ENCODE data around the gene OR10S1.

Gene OR10S1

DNA sequence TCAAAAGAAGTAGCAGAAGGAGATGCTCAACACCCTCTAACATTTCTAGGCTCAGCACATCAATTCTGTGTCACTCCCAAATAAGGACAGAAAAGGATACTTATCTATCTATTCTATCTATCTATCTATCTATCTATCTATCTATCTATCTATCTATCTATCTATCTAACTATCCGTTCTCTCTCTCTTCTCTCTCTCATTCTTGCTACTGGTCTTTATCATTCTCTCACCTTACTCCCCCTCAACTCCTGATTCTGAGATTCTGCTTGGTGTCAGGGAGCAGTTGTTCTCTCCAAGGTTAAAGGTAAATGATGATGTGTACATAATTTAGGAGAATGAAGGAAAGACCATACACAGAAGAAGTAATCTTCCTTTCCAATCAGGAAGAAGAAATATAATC lies 17.5 kb upstream of the OR10S1 start, which contains the start of gene OR10G6:
Gene OR10G6, minus strand, starts transcription at position 43 of the 400 bp plus-strand sequence. Its CDS starts 0 bp downstream, at position 43.
- Histone ChIP-seq H3K79me2 (ENCODE audit: control insufficient read depth, low read length) (no peaks in the 10 kb centered on the region), H3K9me2 (replicated peaks; ENCODE audit: control insufficient read depth, low read length) (no peaks in the 10 kb centered on the region), H3K4me1 (ENCODE audit: control insufficient read depth, low read length) (no peaks in the 10 kb centered on the region), H3K36me3 (ENCODE audit: control insufficient read depth, low read length) (no peaks in the 10 kb centered on the region), H3F3A (ENCODE audit: control insufficient read depth, insufficient read depth) (no peaks in the 10 kb centered on the region), H3K27me3 (ENCODE audit: control insufficient read depth, low read length) (0 out of 2 replicates have a peak, but pooled peaks cover 3% of the 10 kb centered on the region), H3K4me2 (ENCODE audit: low read length) (no peak within 1 kb of the TSS), H3K4me3 (ENCODE audit: low read length) (no peak within 1 kb of the TSS), H3K27ac (ENCODE audit: low read depth, low read length) (no peak within 1 kb of the TSS), H3K9me3 (ENCODE audit: control insufficient read depth, insufficient read depth, low read length) (no peaks in the 10 kb centered on the region), H4K20me1 (ENCODE audit: control insufficient read depth, insufficient read depth, low read depth, low read length) (no peaks in the 10 kb centered on the region)
- no peak for TF ChIP-seq EZH2phosphoT487 (IDR thresholded peaks at IDR 0.05; ENCODE audit: borderline replicate concordance, low read length)
- TF ChIP-seq, protein P1, sequence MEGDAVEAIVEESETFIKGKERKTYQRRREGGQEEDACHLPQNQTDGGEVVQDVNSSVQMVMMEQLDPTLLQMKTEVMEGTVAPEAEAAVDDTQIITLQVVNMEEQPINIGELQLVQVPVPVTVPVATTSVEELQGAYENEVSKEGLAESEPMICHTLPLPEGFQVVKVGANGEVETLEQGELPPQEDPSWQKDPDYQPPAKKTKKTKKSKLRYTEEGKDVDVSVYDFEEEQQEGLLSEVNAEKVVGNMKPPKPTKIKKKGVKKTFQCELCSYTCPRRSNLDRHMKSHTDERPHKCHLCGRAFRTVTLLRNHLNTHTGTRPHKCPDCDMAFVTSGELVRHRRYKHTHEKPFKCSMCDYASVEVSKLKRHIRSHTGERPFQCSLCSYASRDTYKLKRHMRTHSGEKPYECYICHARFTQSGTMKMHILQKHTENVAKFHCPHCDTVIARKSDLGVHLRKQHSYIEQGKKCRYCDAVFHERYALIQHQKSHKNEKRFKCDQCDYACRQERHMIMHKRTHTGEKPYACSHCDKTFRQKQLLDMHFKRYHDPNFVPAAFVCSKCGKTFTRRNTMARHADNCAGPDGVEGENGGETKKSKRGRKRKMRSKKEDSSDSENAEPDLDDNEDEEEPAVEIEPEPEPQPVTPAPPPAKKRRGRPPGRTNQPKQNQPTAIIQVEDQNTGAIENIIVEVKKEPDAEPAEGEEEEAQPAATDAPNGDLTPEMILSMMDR (IDR thresholded peaks at IDR 0.05; ENCODE audit: low read depth, low read length, poor library complexity, severe bottlenecking), result no peak

DNA sequence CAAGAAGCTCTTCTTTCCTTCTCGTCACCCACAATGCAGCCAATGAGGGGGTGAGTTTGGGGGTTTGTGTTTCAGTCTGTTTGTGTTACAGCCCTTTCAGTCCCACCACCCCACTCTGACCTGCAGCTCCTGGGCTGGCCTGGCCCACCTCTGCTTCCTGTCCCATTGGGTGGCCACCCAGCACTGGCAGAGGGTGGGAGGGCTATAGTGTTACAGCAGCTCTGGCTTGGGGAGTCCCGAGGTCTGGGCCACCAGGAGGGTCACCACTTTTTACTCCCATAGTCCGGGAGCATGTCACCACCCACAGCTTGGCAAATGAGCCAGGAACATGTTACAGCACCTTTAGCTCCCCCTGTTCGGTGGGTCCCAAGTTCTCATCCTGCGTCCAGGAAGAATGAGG lies 1.7 kb upstream of the OR10S1 start:
- H3K4me2 ChIP-seq (ENCODE audit: low read length), result no peak overlapping the region
- H3F3A ChIP-seq (ENCODE audit: control insufficient read depth, insufficient read depth), result no peaks in the 10 kb centered on the region
- no peaks in the 10 kb centered on the region for H3K9me2 ChIP-seq (replicated peaks; ENCODE audit: control insufficient read depth, low read length)
- H3K27me3 ChIP-seq (ENCODE audit: control insufficient read depth, low read length), result no peaks in the 10 kb centered on the region
- H3K4me3 ChIP-seq (ENCODE audit: low read length), result no peak overlapping the region
- no peak for TF ChIP-seq EZH2phosphoT487 (IDR thresholded peaks at IDR 0.05; ENCODE audit: borderline replicate concordance, low read length)
- TF ChIP-seq, protein P1 (IDR thresholded peaks at IDR 0.05; ENCODE audit: low read depth, low read length, poor library complexity, severe bottlenecking), result no peak
- no peaks in the 10 kb centered on the region for H3K9me3 ChIP-seq (ENCODE audit: control insufficient read depth, insufficient read depth, low read length)
- H3K79me2 ChIP-seq (ENCODE audit: control insufficient read depth, low read length), result no peaks in the 10 kb centered on the region
- H3K4me1 ChIP-seq (ENCODE audit: control insufficient read depth, low read length), result no peaks in the 10 kb centered on the region
- no peaks in the 10 kb centered on the region for H3K36me3 ChIP-seq (ENCODE audit: control insufficient read depth, low read length)
- no peaks in the 10 kb centered on the region for H4K20me1 ChIP-seq (ENCODE audit: control insufficient read depth, insufficient read depth, low read depth, low read length)
- H3K27ac ChIP-seq (ENCODE audit: low read depth, low read length), result no peak overlapping the region

DNA sequence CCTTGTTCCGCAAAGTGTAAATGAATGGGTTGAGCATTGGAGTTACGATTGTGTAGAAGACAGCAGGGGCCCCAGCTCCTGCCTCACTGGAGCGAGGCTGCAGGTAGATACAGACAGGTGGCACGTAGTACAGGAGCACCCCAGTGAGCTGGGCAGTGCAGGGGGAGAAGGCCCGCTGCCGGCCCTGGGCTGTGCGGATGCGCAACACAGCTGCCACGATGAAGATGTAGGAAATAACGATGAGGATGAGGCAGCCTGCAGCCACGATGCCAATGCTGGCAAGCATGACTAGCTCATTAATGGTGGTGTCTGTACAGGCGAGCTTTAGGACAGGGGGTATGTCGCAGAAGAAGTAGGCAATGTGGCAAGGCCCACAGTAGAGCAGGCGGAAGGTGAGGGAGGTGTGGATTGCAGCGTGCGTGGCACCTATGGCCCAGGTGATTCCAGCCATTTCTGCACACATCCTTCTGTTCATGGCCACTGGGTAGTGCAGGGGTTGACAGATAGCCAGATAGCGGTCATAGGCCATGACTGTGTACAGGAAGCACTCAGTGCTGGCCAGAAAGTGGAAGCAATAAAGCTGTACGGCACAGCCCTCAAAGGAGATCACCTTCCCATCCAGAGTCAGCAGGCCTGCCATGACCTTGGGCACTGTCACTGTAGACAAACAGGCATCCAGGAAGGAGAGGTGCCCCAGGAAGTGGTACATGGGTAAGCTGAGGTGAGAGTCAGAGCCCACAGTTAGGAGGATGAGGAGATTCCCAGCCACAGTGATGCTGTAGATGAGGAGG lies 616 bp downstream of the OR10S1 start:
- no peak for TF ChIP-seq EZH2phosphoT487 (IDR thresholded peaks at IDR 0.05; ENCODE audit: borderline replicate concordance, low read length)
- TF ChIP-seq, protein P1 (IDR thresholded peaks at IDR 0.05; ENCODE audit: low read depth, low read length, poor library complexity, severe bottlenecking), result no peak
- Histone ChIP-seq H3K9me2 (replicated peaks; ENCODE audit: control insufficient read depth, low read length) (no peaks in the 10 kb centered on the region), H3K36me3 (ENCODE audit: control insufficient read depth, low read length) (no peaks in the 10 kb centered on the region), H3F3A (ENCODE audit: control insufficient read depth, insufficient read depth) (no peaks in the 10 kb centered on the region), H3K79me2 (ENCODE audit: control insufficient read depth, low read length) (no peaks in the 10 kb centered on the region), H3K27me3 (ENCODE audit: control insufficient read depth, low read length) (no peaks in the 10 kb centered on the region), H4K20me1 (ENCODE audit: control insufficient read depth, insufficient read depth, low read depth, low read length) (no peaks in the 10 kb centered on the region), H3K9me3 (ENCODE audit: control insufficient read depth, insufficient read depth, low read length) (no peaks in the 10 kb centered on the region), H3K4me1 (ENCODE audit: control insufficient read depth, low read length) (no peaks in the 10 kb centered on the region), H3K4me2 (ENCODE audit: low read length) (no peak overlapping the region), H3K27ac (ENCODE audit: low read depth, low read length) (no peak overlapping the region), H3K4me3 (ENCODE audit: low read length) (no peak overlapping the region)

Data from DOHH2 (cell line).